ENCODE results near the gene PEPD.
"Not testable (repeated sequence)": the region's sequence is repeated elsewhere in the genome, so short reads cannot be mapped to it uniquely, and the experiment has no call there.

PEPD gene

DNA sequence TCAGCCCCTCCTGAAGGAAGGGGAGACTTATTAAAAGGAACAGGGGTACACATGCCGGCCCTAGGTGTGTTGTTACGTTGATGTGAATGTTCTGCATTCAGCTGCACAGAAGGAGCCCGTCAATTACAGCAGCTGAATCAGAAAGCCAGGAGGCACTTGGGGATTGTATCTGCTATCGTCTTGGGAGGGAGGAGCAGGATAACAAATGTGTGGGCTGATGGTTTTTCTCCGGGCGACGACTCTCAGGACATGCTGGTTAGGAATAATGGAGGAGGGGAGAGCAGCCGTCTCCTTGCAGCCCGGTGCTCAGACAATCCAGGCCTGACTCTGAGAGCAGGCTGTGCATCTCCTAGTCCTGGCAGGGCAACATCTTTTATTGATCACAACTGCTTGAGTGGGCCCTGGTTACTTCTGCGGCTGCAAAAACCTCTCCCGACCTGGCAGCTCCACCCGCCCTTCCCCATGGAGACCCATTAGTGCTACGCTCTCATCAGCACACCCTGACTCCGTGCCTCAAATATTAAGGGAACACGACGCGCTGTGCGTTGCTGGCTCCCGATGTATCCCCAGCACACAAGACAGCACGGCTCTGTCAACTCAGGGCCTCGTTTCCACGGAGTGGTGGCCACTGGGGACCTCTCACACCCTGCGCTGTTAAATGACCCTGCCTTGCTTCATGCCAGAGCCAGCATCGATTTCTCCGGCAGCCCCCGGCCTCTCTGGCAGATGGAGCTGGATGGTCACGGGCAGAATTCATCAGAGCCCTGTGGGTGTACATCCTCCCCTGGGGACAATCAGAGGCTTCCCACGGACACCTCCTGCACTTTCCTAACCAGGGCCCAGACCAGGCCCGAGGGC, 25.3 kb downstream of the PEPD start:
- no peak for DNase-seq

DNA sequence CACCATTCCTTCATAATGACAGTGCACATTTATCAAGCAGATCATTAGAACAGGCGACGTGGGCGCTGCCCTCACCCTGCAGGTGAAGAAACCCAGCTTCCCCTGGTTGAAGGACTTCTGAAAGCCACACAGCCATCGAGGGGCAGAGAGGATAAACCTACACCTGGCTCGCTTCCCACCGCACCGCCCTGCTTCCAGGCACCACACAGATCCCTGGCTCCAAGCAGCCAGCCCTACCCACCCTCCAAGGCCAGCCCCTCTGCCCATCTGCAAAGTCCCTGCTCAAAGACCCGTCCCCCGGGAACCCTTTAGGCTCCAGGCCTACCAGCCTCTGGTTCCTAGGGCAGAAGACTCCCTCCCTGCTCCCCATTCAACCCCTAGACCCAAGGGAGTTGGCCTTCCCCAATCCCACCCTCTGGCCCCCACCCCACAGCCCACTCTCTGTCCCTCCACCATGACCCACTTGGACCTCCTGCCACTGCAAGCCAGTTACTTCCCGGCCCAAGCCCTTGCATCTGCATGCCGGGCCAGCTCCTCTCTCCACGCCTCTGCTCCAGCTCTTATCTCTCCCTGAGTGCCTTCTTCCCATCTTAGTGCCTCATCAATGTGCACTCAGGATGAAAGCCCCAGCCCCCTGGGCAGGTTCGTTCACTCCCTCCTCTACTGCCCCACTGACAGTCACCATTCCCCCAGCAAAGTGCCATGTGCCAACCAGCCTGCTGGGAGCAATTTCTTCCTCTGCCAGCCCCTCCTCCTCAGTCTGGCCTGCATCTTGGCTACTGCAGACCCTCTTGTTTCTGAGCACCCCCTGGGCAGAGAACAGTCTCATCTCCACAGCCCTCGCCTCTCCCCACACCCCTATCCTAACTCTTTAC, 28.0 kb downstream of the PEPD start:
- DNase-seq = no peak

DNA sequence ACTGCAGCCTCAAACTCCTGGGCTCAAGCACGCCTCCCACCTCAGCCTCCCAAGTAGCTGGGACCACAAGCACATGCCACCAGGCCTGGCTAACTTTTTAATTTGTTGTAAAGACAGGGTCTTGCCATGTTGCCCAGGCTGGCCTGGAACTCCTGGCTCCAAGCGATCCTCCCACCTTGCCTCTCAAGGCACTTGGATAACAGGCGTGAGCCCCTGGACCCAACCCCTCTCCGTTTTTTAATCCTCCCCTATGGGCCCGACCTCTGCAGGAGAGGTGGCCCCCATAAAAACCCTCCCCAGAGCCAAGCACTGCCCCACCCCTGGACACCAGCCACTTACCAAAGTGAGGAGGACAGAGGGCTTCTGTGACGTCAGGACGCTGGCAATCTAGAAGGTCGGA, 28.6 kb downstream of the PEPD start:
- no peak for DNase-seq

DNA sequence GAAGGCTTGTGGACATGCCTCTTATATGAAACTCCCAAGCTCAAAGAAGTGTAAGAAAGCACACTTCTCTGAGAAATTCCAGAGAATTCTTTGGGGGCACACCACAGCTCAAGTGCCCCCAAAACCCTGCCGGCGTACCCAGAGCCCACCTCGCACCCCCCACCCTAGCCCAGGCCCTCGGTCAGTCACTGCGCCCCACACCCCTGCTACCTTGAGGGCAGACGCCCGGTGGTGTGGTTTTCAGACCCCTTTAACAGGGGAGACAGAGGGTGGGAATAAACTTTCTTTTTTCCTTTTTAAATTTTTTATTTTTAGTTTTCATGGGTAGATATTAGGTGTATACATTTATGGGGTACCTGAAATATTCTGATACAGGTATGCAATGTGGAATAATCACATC, 29.5 kb downstream of the PEPD start:
- DNase-seq = no peak

DNA sequence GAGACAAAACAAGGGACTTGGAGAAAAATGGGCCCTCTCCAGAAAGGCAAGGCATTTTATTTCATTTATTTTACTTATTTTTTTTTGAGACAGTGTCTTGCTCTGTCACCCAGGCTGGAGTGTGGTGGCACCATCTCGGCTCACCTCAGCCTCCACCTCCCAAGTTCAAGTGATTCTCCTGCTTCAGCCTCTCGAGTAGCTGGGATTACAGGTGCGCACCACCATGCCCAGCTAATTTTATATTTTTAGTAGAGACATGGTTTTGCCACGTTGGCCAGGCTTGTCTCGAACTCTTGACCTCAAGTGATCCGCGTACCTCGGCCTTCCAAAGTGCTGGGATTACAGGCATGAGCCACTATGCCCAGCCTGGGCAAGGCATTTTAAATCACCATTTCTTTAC, 31.0 kb downstream of the PEPD start:
- DNase-seq = not testable (repeated sequence)

DNA sequence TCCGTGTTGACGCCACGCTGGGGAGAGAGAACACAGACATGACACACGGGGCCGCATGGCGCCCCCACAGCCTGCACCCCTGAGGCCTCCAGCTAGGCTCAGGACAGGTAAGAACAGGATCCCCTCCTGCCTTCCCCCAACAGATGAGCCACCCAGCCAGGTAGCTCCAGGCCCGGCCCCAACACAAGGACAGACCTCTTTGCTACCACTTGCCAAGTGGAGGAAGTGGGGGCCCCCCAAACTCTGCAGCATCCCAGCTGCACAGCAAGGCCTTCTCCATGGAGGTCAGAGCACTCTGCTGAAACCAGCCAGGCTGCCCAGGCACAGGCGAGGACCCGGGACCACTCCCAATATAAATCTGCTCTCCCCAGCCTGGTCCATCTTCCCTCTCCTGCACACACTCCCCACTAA, 31.5 kb downstream of the PEPD start:
- no peak for DNase-seq

DNA sequence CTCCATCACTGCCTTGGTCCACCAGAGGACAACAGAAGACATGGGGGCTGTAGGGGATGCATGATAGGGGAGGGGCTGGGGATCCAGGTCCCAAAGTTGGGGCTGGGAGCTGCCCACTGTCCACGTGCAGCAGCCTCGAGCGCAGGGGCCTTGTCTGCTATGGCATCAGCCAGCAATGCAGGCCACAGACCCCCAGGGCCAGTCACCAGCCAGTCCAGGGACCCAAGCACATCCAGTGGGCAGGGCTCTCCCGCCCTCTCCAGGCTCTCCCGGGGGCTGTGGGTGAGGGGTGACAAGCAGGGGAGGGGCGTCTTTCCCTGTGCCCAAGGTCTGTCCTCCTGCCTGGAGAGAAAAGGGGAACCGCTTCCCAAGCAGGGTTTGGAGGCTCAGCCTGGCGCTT, 32.8 kb downstream of the PEPD start:
- no peak for DNase-seq

DNA sequence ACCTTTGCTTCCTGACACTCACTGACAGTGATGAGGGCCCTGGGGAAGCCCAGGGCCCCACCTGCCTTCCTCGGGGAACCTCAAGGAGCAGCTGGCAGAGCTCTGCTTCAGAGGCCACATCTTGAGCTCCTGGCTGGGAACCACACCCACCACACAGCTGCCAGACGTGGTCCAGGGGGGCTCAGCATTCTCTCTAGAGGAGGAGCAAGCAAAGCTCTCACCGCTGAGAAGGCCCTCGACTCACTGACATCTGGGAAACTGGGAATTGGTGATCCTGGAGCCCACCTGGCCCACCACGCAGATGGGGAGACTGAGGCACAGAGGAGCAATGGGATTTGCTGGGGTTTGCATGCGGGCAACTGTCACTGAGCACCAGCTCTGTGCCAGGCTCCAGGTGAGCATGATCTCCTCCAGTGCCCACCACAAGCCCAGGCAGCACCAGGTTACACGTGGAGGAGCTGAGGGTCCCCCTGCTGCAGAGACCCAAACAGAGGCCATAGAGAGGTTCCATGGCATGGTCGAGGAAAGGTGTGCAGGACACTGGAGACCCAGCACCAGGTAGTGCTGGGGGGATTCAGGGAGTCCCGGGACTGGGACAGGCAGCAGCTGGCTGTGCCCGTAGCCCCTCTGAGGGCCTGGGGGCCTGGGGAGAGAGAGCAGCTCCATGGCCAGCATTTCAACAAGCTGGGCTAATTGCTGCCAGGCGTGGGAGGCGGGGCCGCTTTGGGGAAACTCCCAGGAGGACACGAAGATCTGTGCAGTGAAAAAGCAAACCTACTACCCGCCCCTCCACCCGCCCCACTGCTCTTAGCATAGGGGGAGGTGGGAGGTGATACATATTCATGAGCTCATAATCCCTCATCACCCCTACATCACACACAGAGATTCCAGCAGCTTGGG, 33.4 kb downstream of the PEPD start:
- DNase-seq = no peak

DNA sequence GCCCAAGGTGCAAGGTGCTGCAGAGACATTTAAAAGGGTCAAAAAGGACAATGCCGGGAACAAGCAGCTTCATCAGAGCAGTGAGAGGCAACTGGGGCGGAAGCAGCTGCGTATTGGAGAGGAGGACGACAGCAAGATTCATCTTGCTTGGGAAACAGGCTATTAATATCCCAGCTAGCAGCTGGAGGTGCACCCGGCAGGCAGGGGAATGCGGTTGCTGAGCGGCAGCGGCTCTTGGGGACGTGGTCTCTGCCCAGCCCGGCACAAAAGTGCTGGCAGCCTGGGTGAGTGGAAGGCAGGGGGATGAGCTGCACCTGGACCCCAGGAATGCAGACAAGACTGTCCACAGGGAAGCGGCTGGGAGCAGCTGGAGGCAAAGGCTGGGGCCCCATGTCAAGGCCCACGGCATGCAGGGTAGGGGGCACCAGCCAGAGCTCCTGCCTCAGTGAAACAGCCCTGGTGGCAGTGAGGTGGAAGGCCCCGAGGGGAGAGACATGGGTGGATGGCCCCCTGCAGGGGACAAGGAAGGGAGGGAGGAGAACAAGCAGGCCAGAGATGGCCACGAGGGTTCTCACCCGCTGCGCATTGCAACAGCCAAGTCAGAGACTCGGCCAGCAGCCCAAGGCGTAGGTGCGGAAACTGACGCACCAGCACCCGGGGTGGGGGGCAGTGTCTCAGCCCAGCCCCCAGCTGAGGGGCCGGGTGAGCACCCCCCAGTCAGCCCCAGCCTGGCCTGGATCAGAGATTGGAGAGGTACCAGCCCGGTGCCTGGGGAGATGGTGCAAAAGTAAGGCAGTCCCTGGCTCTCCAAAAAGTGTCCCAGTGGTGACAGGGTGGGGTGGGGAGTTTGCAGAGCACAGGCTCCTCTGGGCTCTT, 34.4 kb downstream of the PEPD start:
- no peak for DNase-seq

DNA sequence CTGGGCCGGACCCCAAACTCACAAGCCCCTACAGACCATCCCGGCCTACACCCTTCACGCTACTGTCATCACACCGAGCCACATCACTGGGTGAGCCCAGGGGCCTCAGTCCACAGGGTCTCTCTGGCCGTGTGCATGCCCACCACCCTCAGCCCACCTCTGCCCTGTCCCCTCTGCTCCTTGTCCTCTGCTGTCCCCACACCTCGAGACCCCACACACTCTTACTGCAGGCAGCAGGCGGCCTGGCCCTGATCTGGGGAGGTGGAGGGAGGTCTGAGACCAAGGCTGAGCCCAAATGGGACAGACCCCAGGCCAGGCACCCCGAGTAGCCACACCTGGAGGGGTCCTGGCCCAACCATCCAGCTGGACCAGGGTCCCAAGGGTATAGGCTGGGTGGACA, 35.2 kb downstream of the PEPD start:
- DNase-seq = no peak

DNA sequence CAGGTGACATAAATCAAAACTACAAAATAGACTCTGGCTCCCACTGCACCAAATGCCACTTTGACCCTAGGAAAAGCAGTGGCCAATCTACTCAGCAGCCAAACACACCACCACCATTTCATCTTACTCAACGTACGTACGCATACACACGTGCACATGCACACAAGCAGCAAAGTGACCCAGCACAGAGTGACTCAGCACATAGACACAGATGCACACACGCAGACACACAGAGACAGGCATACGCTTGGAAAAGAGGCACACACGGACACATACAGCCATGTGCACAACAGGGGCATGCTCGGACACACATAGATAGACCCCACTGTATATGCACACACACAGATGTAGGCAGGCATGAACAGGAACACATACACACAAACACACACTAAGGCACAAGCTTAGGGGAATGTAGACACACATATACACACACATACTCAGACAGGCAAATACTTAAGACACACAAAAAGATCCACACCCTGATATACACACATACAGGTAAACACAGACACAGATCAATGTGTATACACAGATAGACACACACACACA, 37.3 kb downstream of the PEPD start:
- DNase-seq = no peak

DNA sequence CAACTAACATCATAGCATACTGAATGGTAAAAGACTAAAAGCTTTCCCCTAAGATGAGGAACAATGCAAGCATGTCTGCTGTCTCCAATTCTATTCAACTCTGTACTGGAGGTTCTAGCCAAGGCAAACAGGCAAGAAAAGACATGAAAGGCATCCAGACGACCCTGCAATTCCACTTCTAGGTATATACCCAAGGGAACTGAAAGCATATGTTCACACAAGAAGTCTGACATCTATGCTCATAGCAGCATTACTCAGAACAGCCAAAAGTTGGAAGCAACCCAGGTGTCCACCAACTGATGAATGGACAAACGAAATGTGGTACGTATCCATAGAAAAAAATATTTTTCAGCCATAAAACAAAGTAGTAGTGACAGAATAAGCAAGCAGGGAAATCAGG, 39.1 kb downstream of the PEPD start:
- no peak for DNase-seq

DNA sequence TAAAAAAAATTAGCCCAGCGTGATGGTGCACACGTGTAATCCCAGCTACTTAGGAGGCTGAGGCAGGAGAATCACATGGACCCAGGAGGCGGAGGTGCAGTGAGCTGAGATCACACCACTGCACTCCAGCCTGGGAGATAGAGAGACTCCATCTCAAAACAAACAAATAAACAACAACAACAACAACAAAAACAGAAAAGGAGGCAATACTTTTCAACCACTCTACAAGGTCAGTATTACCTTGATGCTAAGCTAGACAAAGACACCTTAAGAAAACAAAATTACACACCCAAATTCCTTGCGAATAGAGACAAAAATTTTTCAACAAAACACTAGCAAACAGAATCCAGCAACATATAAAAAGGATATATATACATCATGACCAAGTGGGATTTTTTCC, 39.7 kb downstream of the PEPD start:
- DNase-seq = no peak

DNA sequence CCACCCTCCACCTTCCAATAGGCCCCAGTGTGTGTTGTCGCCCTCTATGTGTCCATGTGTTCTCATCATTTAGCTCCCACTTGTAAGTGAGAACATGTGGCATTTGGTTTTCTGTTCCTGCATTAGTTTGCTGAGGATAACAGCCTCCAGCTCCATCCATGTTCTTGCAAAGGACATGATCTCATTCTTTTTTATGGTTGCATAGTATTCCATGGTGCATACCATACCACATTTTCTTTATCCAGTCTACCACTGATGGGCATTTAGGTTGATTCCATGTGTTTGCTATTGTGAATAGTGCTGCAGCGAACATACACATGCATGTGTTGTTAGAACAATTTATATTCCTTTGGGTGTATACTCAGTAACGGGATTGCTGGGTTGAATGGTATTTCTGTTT, 42.0 kb downstream of the PEPD start:
- DNase-seq = not testable (repeated sequence)

DNA sequence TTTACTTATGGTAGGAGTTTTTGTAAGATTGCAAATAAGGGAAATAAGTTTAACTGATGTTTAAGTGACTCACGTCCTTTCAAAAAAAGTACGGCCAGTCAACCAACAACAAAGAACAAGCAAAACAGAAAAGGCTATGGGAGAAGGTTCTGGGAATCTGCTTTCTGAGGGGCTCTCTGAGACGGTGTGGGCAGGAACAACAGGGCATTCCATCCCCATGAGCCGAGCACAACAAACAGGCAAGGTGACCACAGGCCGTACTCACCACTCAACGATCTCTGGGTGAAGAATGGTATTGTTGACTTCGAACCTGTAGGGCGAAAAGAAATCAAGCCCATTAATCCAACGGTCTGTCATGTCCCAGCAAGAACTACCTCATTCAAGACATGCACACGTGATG, 43.8 kb downstream of the PEPD start:
- DNase-seq = no peak

DNA sequence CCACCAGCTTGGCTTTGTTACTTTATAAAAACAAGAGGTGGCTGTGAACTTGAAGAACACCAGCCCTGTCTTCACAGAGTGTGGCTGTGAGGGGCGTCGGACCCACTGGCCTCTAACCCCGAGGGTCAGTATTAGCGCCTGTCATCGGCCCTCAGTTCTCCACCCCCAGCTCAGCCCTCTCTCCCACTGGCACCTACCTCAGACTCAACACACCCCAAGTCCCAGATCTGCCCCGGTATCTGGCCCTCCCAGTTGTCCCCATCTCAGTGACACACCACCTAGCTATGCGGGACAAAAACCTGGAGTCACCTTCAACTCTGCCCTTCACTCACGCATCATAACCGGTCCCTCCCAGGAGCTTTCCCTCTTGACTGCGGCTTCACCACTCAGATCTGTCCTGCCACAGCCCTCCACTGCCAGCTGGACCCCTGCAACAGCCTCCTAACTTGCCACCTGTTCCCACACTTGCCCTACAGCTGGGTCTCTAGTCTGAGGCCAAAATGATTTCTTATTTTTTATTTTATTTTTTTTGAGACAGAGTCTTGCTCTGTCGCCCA, 45.4 kb downstream of the PEPD start:
- no peak for DNase-seq

DNA sequence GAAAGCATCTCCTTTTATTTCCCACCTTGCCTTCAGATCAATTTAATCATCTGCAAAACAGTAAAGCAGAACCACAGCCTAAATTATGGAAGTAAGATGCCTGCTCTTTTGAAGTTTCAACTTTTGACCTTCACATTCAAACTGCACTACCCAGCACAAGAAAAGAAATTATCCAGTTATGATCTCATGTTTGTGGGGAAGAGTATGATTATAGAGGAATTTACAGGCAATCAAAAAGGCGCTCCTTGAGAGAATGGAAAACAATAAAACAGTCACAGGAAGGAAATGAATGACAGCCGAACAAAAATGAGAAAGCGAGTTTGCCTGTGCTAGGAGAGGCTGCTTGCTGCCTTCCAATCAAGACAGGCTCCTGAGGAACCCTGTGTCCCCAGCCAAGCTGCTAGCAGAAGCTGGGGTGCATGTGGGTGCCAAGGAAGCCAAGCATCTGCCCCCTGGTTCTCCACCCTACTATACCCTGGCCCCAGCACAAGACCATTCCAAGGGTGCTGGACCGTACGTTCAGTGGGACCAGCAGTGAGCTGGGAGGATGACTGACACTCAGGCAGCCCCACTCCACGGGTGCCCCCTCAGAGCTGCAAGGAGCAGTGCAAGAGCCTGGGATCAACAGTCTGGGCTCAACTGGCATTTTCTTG, 47.8 kb downstream of the PEPD start:
- no peak for DNase-seq

DNA sequence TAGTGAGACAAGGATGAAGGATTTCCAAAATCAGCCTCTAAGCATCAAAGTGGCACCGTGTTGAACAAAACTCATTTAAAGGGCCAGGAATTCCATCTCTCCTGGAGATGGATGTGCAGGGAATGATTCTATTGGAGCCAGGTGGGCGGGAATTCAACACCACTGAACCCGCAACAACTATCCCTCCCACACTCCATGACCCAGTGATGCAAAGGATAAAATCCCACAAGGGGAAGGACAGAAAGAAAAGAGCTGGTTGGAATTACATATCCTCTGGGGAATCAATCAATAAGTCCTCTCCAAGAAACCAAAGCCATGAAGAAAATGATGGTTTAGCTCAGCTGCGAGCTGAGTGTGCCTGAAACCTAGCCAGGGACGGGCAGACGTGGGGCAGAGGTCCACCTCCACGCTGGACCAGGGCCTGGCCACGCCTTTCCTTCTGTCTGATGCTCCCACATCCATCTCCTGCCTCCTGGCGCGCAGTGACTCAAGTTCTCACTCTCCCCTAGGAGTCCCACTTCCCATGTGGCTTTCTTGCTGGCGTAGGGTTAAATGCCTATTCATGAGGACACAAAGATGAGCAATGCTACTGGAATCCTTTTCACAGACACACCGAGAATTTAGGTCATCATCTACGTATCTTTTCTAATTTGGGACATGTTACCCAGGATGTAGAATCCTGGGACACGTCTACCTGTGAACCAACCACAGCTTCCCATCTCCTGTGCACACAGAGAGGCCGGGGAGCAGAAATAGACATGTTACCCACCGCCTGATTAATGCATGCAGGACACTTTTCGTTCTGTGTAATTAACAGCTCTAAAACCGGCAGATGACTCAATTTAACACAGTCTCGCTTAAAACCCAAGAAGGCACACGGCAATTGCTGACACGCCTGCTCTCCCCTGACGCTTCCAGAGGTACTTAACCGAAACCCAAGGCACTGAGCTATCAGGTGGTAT, 48.6 kb downstream of the PEPD start:
- no peak for DNase-seq

DNA sequence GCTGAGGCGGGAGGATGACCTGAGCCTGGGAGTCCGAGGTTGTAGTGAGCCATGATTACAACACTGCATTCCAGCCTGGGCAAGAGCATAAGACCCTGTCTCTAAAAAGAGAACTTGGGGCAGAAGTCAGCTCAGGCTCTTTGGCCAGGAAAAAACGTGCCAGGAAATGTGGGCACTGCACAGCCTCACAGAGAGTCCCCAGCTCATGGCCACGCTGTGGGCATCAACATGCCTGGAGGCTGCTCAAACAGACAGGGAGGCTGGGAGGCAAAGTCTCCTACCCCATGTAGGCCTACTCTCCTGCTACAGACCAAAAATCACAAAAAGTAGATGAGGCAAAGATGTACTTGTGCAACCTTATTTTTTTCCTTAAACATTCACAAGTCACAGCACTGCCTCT, 49.4 kb downstream of the PEPD start:
- no peak for DNase-seq

Data from NCI-H187 (cell line).